NCI-H2196 (cell line): Measurements from ENCODE around the gene NUPR1.
"Not testable (repeated sequence)": the region's sequence is repeated elsewhere in the genome, so short reads cannot be mapped to it uniquely, and the experiment has no call there.

Source experiments
- DNase-seq: peaks from one replicate; lab custom pipeline; 2025; ENCODE audit not compliant: unreplicated experiment; lab: John Stamatoyannopoulos, UW

NUPR1 gene

DNA sequence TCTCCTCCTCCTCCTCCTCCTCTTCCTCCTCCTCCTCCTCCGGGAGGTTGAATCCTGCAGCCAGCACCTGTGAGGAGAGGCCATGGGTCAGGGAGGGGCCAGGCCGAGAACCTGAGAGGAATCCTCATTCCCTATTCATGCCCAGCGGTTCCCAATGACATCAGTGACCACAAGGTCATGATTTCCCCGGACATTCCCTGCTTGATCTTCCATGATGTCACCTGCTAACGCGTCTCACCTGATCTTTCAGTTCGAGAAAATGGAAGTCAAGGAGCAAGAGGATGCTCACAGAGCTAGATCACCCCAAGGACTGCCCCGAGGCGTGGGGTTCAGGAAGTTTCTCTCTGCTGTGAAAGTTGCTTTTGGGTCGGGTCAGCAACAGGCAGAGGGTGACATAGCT is 38.9 kb downstream of the NUPR1 start:
- DNase-seq, result no peak

DNA sequence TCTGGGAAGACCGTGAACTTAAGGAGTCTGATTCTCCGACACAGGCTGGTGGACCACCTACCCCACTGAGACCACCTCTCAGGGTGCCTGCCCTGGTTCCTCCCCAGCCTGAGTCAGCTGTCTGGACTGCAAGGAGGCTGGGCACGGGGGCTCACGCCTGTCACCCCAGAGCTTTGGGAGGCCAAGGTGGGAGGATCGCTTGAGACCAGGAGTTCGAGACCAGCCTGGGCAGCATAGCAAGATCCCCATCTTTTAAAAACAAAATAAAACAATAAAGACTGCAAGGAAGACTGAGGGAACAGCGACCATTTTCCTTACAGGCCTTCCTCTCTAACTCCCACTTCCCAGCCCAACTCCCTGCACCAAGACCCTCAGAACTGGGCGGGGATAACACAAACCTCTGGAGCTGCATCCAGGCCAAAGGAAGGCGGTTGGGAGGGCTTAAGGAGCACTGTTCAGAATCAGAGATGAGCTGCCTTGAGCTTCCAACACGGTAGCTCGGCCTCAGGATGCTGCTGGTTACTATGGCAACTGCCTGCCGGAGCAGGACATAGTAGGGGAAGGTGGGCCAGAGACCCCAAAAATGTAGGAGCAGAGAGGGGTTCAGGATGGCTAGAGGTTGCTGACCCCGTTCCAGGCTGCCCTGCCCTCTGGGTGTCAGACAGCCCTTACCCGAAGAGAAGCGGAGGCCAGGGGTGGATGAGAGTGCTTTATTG is 40.0 kb downstream of the NUPR1 start:
- no peak for DNase-seq

DNA sequence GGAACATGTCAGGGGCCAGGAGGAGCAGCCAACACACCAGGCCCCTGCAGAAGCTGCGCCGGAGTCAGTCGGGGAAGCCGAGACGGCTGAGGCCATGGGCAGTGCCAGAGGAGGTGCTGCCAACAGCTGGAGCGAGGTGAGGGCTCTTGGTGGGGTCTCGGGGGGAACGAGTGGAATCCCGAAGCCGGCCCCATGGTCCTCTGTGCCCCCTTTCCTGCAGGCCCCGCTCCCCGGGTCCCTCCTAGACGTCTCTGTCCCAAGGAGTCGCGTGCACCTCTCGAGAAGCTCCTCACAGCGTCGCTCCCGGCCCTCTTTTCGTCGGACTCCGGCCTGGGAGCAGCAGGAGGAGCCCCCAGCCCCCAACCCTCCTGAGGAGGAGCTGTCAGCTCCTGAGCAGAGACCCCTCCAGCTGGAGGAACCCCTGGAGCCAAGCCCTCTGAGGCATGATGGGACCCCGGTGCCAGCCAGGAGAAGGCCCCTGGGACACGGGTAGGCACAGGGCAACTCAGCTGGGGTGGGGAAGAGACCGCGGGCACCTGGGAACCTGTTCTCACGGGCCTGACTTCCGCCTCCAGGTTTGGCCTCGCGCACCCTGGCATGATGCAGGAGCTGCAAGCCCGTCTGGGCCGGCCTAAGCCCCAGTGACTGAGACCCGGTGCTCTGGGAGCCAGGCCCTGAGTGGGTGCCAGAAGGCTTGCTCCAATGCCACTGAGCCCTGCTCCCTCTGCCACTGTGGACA is 40.7 kb downstream of the NUPR1 start:
- DNase-seq, result no peak

DNA sequence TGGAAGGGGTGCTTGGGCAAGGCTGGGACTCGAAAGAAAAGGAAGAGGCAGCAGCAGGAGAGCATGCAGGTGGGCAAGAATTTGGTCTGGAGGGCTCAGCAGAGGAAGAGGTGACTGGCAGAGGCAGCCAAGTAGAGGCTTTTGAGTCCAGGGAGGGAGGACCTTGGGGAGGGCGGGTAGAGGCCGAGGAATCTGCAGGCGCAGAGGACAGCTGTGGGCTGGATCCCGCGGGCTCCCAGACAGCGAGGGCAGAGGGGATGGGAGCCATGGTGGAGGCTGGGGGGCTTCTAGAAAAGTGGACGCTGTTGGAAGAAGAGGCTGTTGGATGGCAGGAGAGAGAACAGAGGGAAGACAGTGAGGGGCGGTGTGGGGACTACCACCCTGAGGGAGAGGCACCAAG is 41.4 kb downstream of the NUPR1 start:
- DNase-seq, result no peak

DNA sequence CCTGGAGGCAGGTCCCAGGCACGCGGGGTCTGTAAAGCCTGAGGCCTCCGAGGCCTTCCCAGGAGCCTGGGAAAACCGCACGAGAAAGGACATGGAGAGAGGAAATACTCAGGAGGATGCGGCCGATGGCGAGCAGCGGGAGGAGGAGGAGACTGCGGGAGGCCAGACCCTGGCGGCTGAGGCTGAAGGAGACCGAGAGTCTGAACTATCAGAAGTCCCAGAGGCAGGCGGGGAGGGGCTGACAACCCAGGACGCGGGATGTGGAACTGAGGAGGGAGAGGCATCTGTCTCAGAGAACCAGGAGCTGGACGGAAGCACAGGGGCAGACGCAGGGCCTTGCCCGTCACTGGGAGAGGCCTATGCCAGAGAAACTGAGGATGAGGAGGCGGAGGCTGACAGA is 41.9 kb downstream of the NUPR1 start:
- no peak for DNase-seq

DNA sequence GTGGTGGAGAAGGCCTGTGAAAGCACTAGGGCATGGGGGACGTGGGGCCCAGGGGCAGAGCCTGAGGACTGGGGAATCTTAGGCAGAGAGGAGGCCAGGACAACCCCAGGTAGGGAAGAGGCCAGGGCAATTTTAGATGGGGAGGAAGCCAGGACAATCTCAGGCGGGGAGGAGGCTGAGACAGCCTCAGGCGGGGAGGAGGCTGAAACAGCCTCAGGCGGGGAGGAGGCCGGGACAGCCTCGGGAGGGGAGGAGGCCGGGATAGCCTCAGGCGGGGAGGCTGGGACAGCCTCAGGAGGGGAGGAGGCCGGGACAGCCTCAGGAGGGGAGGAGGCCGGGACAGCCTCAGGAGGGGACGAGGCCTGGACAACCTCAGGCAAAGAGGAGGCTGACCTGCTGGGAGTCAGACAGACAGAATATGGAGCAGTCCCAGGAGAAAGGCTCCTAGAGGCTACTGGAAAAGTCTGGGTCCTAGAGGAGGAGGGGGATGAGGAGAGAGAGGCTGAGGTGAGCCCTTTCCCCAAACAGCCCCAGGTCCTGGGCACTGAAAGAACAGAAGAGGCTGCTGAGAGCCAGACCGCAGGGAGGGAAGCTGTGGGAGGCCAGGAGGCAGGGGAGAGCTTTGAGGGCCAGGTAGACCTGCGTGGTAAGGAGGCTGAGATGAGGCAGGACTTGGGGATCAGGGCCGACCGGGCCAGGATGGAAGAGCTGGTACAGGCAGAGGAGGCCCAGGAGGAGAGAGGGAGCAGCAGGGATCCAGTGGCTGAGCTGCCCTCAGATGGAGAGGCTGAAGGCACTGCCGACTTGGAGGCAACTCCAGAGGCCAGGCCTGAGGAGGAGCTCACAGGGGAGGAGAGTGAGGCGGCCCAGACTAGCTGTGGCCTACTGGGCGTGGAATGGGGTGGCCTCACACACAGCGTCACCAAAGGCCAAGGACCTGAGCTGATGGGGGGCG is 42.7 kb downstream of the NUPR1 start:
- DNase-seq, result no peak

DNA sequence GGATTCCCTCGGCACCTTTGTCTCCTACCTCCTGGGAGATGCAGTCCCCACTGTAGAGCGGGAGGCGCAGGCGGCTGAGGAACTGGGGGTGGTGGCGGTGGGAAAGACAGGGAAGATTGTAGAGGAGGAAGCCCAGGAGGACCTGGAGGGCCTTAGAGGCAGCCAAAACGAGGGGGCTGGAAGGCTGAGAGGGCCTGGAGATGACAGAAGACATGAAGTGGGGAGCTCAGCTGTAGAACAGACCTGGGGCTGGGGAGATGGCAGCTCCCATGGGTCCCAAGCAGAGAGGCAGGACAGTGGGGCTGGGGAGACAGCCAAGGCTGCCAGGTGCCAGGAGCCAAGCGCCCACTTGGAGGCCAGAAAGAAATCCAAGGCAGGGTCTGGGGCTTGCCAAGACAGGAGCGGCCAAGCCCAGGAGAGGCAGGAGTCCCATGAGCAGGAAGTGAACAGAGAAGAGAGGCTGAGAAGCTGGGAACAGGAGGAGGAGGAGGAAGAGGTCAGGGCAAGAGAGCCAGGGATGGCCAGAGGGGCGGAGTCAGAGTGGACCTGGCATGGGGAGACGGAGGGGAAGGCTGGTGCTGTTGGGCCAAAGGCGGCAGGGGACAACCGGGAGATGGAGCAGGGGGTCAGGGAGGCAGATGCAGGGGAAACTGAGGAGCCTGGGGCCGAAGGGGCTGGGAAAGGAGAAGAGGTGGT is 43.5 kb downstream of the NUPR1 start:
- DNase-seq, result no peak

DNA sequence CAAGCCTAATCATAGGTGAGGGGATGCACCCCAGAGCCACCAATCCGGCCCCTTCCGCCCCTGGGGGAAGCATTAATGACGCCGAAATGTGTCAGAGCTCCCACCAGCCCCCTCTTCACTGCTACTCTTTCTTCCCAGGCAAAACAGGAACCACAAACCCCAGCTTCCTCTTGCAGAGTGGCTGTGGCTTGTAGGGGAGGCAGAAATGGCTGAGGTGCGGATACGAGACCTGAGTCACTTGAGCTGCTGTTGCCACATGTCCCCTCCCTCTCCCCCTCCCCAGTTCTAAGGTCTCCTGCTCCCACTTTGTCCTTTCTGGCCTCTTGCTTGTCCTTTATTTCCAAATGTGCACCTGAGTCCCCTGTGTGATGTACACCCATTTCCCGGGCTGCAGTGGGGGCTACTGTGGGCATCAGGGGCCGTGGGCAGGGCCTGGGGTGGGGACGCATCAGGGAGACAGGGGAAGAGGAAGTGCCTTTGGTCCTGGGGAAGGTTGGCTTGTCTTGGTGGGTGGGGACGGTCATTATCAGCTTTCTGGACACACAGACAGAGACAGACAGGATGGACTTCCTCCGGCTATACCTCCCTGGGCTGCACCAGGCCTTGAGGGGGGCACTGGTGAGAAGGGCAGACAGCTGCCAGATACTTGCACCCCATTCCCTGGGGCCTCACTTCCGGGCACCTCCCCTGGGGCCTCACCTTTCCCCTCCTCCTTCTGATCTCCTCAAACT is 44.5 kb downstream of the NUPR1 start, which contains the start of gene APOBR:
Gene APOBR, plus strand, starts transcription at position 523 of the 731 bp plus-strand sequence. Its CDS starts 39 bp downstream, at position 562.
- DNase-seq, result no peak

DNA sequence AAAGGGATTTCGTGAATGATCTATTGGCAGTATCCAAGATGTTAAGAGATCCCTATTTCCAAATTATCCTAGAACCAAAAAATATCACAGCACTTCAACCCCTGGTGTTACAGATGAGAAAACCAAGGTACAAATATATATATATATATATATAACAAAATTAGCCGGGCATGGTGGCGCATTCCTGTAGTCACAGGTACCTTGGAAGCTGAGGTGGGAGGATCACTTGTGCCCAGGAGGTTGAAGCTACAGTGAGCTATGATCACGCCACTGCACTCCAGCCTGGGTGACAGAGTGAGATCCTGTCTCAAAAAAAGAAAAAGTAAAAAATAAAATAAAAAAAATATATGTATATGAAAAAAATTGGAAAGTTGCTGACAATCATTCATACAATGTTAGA is 46.3 kb downstream of the NUPR1 start:
- DNase-seq, result no peak

DNA sequence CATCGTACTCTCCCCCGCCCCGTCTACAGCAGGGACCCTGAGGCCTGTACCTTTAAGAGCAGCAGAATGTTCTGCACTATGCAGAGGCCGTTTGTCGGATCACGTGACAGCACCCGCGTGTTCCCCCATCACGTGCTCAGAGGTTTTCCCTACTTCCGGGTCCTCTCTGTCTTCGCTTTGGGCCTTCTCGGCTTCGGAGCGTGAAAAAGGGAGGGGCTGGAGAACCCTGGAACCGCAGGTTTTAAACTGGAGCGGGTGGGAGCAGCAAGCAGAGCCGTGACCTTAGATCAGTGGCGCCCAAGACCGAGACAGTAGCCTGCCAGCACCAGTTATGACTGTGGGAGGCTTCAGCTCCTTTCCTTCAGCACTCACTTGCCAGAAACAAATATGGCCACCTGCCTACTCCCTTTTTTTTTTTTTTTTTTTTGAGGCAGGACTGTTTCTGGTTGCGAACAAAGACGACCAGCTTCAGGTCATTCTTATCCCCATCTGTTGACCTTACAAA is 46.8 kb downstream of the NUPR1 start, which contains the start of gene CLN3:
Gene CLN3, minus strand, starts transcription at position 105 of the 505 bp plus-strand sequence. CDS start 315 bp downstream, outside the sequence.
- DNase-seq, result peak; percentile 91

DNA sequence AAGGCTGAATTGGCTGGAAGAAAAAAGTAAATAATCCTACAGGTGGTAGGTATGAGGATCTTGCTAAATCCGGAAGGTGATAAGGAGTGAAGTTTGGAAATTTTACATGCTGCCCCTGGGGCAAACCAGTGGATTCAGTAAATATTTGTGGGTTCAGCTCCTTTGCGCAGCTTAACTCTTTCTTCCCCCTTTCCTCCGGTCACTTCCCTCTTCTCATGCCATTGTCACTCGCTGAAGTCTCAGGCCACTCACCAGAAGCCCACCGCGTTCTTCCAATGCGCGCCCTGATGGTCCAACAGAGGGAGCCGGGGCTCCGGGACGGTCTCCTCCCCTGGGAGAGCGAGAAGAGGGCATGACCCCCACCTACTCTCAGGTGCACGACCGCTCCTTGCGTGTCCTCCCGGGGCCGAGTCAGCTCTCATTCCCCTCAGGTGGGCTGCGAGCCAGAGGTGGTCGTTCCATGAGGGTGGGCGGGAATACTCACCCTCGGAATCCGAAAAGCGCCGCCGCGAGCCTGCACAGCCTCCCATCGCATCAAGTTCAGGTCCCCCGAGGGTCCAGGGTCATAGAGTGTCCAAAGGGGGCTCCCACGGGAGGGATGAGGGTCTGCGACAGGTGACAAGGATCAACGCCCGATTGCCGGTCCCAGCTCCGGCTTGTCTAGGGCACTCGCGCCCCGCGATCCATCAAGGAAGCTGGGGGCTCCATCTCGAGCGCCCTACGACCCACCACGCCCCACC is 47.4 kb downstream of the NUPR1 start:
- no peak for DNase-seq

DNA sequence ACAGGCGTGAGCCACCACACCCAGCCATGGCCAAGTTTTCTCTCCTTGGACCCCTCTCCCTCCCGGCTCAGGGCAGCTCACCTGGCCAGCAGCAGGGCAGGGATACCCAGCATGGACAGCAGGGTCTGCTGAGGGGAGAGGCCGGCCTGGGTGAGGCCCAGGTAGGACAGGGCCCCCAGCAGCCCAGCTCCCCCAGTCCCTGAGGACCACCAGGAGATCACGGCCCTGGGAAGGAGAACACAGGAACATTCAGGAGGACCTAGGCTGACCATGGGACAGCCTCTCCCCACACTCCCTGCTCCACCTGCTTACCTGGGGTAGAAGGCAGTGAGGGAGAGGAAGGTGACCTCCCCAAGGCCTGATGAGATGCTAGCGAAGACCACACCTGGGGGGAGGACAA is 52.5 kb downstream of the NUPR1 start:
- DNase-seq, result no peak

DNA sequence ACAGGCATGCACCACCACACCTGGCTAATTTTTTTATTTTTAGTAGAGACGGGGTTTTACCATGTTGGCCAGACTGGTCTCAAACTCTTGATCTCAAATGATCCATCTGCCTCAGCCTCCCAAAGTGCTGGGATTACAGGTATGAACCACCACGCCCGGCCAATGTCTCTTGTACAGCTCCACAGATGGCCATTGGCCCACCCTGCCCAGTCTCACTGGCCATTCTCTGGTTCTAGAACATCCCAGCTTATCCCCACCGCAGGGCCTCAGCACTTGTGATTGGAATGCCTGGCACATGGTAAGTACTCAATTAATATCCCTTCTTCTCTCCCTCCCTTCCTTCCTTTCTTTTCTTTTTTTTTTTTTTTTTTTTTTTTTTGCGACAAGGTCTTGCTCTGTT is 55.4 kb downstream of the NUPR1 start:
- not testable (repeated sequence) for DNase-seq
